ENCODE measurements around the gene MSRB3. TPM values are rescaled to one million over a fixed set of nuclear protein-coding genes. Genes with fewer than 3 reads are reported as not detected.

Gene MSRB3
- total and polyA plus RNA-seq, 10 of the 15 experiments (the other 5 are each of a cell fraction or from before 2014, with no cell fraction given): 0.07 to 2.7 (median 1.3) TPM

DNA sequence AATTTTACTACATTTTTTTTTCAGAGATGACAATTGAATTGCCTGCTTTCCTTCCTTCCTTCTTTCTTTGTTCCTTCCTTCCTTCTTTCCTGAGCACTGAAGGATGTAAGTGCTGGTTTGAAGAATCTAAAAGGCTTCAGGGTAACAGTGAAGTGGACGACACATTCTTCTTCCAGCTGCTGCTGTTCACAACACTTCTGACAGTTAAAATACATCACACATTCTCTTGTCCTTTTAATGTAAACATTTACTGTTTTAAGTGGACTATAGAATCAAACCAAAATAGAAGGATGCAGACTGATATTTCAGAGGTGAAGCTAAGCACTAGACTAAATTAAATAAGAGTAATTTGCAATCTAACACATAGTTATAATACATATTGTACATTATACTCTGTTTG is 151.5 kb downstream of the MSRB3 start (continued):
- TF ChIP-seq, protein P1, sequence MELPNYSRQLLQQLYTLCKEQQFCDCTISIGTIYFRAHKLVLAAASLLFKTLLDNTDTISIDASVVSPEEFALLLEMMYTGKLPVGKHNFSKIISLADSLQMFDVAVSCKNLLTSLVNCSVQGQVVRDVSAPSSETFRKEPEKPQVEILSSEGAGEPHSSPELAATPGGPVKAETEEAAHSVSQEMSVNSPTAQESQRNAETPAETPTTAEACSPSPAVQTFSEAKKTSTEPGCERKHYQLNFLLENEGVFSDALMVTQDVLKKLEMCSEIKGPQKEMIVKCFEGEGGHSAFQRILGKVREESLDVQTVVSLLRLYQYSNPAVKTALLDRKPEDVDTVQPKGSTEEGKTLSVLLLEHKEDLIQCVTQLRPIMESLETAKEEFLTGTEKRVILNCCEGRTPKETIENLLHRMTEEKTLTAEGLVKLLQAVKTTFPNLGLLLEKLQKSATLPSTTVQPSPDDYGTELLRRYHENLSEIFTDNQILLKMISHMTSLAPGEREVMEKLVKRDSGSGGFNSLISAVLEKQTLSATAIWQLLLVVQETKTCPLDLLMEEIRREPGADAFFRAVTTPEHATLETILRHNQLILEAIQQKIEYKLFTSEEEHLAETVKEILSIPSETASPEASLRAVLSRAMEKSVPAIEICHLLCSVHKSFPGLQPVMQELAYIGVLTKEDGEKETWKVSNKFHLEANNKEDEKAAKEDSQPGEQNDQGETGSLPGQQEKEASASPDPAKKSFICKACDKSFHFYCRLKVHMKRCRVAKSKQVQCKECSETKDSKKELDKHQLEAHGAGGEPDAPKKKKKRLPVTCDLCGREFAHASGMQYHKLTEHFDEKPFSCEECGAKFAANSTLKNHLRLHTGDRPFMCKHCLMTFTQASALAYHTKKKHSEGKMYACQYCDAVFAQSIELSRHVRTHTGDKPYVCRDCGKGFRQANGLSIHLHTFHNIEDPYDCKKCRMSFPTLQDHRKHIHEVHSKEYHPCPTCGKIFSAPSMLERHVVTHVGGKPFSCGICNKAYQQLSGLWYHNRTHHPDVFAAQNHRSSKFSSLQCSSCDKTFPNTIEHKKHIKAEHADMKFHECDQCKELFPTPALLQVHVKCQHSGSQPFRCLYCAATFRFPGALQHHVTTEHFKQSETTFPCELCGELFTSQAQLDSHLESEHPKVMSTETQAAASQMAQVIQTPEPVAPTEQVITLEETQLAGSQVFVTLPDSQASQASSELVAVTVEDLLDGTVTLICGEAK (IDR thresholded peaks at IDR 0.05; ENCODE audit: borderline replicate concordance): no peak
- no peak for TF ChIP-seq SMC3 (IDR thresholded peaks at IDR 0.05; ENCODE audit: borderline replicate concordance, low read length)

DNA sequence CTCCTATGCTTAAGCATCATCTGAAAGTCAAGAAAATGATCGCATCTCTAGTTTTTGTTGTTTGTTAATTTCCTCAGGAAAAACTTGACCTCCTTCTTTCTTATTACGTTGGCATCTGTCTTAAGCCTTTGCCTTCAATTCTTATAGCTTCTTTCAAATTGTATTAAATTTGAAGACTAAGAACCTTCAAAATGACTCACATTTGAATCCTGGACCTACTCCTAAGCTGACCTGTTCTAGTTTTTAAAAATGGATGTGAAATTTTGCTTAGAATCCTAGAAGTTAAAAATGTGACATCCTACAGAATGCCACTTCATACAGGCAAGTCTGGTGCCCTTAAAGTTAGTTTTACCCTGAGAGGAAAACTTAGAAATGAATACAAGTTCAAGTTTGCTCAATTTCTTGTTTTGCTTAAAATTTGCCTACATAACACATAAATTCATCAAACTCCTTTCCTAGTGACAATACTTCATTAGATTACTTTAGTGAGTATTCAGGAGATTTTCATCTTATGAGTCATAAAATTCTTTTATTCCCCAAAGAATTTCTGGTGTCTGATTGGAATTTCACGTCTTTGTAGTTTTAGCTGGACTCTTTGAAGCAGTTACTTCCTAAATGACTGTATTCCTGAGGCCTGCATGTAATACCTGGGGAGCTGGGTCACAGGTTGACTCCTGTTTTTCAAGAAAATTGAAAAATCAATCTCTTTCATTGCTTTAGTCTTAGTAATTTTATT is 152.3 kb downstream of the MSRB3 start:
- Histone ChIP-seq H3K4me1 (ENCODE audit: control insufficient read depth, insufficient read depth, low read length) (no peaks in the 10 kb centered on the region), H3K4me3 (no peak overlapping the region), H4K20me1 (ENCODE audit: control insufficient read depth, insufficient read depth) (no peaks in the 10 kb centered on the region), H3K9ac (ENCODE audit: control insufficient read depth, insufficient read depth, low read length) (no peak overlapping the region), H3K79me2 (ENCODE audit: control insufficient read depth, insufficient read depth, low read length) (no peaks in the 10 kb centered on the region), H3K27me3 (replicated peaks in 1 of 2; ENCODE audit: control insufficient read depth in 2 of 2, insufficient read depth in 2 of 2, low read length in 1 of 2) (no peaks in the 10 kb centered on the region), H3K36me3 (ENCODE audit: control insufficient read depth in 2 of 2, insufficient read depth in 2 of 2, low read length in 1 of 2) (no peaks in the 10 kb centered on the region), H2AFZ (ENCODE audit: control insufficient read depth, low read depth, low read length) (no peak overlapping the region), H3K27ac (ENCODE audit: control insufficient read depth, insufficient read depth) (no peak overlapping the region), H3K9me3 (replicated peaks; ENCODE audit: control insufficient read depth, insufficient read depth, low read length) (no peaks in the 10 kb centered on the region), H3K4me2 (ENCODE audit: control insufficient read depth, insufficient read depth) (no peak overlapping the region)
- ATAC-seq (no peak), FAIRE-seq (no peak), DNase-seq (ENCODE audit: low read depth, low spot score) (no peak)
- POLR2A ChIA-PET: no interaction called here
- WGBS (ENCODE audit: insufficient coverage, insufficient replicate concordance, low lambda C conversion rate, missing lambda C conversion rate): 11% methylated on average over 3 of the region's 3 CpGs
- in situ Hi-C loops (cut with MboI) (no loop called here), intact Hi-C loops (cut with micrococcal nuclease; ENCODE audit: unreplicated experiment) (no loop called here)
- RAD21 ChIA-PET (ENCODE audit: unreplicated experiment): no interaction called here
- SMC1A ChIA-PET (ENCODE audit: uncharacterized antibody, unreplicated experiment): no interaction called here
- BruUV-seq (replicated peaks): no TSS peak
- CTCF ChIA-PET: no interaction called here
- TF ChIP-seq BRCA1 (IDR thresholded peaks at IDR 0.05; ENCODE audit: low read depth, low read length) (no peak), SUPT20H (IDR thresholded peaks at IDR 0.05; ENCODE audit: borderline replicate concordance, control insufficient read depth, low read depth, low read length) (no peak), ATF3 (IDR thresholded peaks at IDR 0.05; ENCODE audit: borderline replicate concordance, extremely low read depth, low read depth, low read length) (no peak), ELK1 (IDR thresholded peaks at IDR 0.05; ENCODE audit: low read depth, low read length) (no peak), SMC3 (IDR thresholded peaks at IDR 0.05; ENCODE audit: borderline replicate concordance, low read length) (no peak), RFX5 (IDR thresholded peaks at IDR 0.05; ENCODE audit: low read depth, low read length) (no peak), CHD2 (IDR thresholded peaks at IDR 0.05; ENCODE audit: borderline replicate concordance, low read depth, low read length) (no peak), RCOR1 (conservative IDR thresholded peaks at IDR 0.05; ENCODE audit: low read depth, low read length) (no peak)
- TF ChIP-seq, protein P1 (IDR thresholded peaks at IDR 0.05; ENCODE audit: borderline replicate concordance): no peak

Data from GM12878 (cell line).